Measurements from ENCODE around the gene CDCP2. TPM values are rescaled to one million over a fixed set of nuclear protein-coding genes. Genes with fewer than 3 reads are reported as not detected.

The CDCP2 gene
- total and polyA plus RNA-seq, 2 of the 8 experiments (the other 6 are each of a cell fraction or from before 2014, with no cell fraction given) = not detected

DNA sequence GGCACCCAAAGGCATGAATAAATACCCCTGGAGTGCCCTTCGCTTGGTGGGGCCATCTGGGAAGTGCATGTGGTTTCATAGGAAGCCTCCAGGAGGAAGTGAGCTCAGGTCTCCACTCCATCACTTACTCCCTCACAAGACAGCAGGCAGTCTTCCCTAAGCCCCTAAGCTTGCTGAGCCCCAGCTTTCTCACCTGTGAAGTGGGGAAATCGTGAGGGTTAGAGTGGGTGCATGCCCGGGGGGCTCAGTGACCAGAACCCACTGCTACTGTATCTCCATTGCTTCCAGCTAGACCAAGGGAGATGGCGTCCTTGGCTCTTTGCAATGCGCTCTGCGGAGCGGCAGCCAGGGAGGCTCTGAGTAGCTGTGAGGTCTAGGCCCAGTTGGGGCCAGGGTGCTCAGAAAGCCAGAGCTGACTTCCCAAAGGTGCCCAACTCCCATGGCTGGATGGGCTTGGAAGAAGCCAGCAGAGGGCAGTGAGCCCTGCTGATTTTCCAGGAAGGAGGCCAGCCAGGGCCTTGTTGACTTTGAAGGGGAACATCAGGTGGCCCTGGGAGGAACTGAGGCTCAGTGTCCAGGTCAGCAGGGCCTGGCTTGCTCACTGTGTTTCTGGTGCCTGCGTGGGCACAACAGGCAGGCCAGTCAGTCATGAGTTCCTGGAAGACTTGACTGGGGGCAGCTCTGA is 27.3 kb downstream of the CDCP2 start (continued):
- no peak for TF ChIP-seq EZH2 (IDR thresholded peaks at IDR 0.05; ENCODE audit: low read depth, low read length, severe bottlenecking)
- TF ChIP-seq TAF1 (IDR thresholded peaks at IDR 0.05; ENCODE audit: low read depth, low read length) = no peak
- TF ChIP-seq, protein P1, sequence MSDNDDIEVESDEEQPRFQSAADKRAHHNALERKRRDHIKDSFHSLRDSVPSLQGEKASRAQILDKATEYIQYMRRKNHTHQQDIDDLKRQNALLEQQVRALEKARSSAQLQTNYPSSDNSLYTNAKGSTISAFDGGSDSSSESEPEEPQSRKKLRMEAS (IDR thresholded peaks at IDR 0.05) = no peak
- TF ChIP-seq YY1 (IDR thresholded peaks at IDR 0.05; ENCODE audit: low read depth, low read length) = no peak
- no peak for TF ChIP-seq PHF8 (conservative IDR thresholded peaks at IDR 0.05; ENCODE audit: low read depth, low read length)
- TF ChIP-seq FOSL1 (IDR thresholded peaks at IDR 0.05; ENCODE audit: insufficient read depth, low read depth, low read length) = no peak
- TF ChIP-seq TEAD4 (IDR thresholded peaks at IDR 0.05; ENCODE audit: low read depth, low read length) = no peak
- TF ChIP-seq HDAC6 (IDR thresholded peaks at IDR 0.05; ENCODE audit: low read depth, low read length) = no peak
- TF ChIP-seq SAP30 (IDR thresholded peaks at IDR 0.05; ENCODE audit: insufficient read depth, insufficient replicate concordance, low read length) = no peak

Data from H1 (cell line).